CD4-positive, alpha-beta T cell treated with Interleukin-1 beta for 1 hour (primary cell): ENCODE results near the gene FBXO9.
A peak's percentile ranks its signal among the peaks of the same experiment; 100 is the strongest.

Experiments
- DNase-seq, 2 donors: peaks; one replicate each; pipeline ENCODE4 v3.0.0-alpha.2; 2020 to 2022

The FBXO9 gene

GRCh38 chr6:53065266-53066076 lies at the start of gene FBXO9:
FBXO9 (plus strand) TSS chr6:53065404; CDS start chr6:53065790, 386 bp downstream.
- peak; percentile 77 to 82 for DNase-seq

- DNase-seq = no peak
Observed at GRCh38 chr6:53015486-53015885, 49.7 kb upstream of the FBXO9 start.

GRCh38 chr6:53018446-53018845 lies 46.8 kb upstream of the FBXO9 start:
- no peak for DNase-seq

- no peak for DNase-seq
Observed at GRCh38 chr6:53020005-53020744, 45.0 kb upstream of the FBXO9 start.

DNA sequence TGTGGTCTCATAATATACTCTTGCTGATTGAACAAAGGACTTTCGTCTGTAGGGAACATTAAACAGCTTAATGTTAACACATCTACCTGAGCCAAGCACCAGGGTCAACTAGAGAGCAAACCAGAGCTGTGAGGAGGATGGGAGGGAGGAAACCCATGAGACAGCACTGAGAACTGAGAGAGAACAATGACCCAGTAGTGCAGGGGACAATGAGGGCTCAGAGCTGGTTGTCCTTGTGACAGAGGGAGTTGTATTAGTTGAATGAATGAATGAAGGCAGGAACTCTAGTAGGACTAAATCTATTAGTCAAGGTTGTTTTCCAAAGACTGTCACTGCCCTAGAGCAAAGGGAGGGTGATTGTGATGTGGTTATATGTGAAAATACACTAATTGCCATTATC lies 41.9 kb upstream of the FBXO9 start:
- no peak for DNase-seq

DNA sequence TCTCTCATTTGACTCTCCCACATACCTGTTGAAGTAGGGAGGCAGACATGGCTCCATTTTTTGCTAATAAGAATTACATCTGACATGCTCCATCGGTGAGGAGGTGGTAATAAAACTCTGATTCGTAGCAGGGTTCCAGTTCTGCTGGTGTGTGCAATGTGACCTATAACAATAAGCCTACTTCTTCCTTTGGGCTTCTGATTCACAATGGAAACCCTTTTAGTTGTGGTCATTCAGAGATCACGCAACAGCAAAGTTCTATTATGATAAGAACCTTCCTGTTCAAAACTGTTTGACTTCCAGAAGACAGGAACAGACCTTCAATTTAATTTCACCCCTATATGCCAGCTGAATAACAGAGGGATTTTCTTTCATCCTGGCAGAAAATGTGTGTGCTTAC lies 38.7 kb upstream of the FBXO9 start:
- no peak for DNase-seq

GRCh38 chr6:53027131-53027718 lies 38.0 kb upstream of the FBXO9 start:
- DNase-seq = no peak

DNA sequence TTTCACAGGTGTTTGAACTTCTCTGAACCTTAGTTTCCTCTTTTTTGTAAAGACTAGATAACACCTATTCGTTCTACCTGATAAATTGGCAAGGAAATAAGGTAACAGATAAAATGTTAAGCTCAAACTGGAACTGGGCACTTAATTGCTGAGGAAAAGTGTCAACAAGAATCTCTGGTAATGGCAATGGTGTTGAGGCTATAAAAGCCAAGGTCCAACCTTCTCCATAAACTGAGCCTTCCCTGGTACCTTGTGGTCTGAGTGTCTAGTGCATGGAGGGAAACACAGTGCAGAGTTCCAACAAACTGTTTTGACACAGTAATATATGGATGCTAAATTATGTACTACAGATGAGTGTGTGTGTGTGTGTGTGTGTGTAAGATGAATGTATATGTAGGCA lies 36.7 kb upstream of the FBXO9 start:
- DNase-seq = no peak

- DNase-seq = no peak
Observed at GRCh38 chr6:53029257-53029656, 35.9 kb upstream of the FBXO9 start.

- no peak for DNase-seq
Observed at GRCh38 chr6:53029761-53030160, 35.4 kb upstream of the FBXO9 start.

GRCh38 chr6:53031281-53031680 lies 33.9 kb upstream of the FBXO9 start:
- DNase-seq = no peak

DNA sequence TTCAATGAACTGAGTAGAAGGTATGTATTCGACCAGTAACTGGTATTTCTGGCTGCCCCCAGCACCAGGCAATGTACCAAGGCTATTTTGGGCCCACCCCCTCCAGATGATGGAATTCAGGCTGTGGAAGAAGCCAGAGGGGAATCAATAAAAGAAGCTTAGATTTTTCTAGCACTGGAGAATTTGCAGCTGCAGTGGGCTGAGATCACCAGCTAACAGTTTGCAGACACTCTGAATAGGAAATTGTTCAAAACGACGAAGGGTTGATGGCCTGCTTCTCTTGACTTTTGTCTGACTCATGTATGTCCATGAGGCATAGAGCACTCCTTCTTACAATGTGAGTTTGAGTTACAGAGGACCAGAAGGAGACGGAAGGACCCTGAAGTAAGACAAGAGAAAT lies 32.4 kb upstream of the FBXO9 start:
- no peak for DNase-seq

DNA sequence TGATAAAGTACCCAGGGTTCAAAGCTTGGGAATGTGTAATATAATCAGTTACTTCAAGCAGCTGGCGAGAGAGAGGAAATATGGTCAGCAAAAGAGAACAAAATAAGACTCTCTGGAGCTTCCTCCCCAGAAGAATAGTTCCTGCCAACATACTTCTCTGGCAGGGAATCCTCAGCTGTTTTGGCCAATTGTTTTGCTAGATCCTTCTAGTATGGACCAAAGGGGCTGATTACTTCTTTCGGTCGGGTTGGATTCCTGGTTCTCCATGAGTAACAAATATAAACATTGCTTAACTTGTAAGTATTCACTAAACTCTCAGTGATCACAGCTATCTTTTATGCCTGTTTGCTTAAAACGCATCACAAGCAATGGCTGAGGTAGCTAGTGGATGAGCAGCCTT lies 31.4 kb upstream of the FBXO9 start:
- DNase-seq = no peak

GRCh38 chr6:53035549-53036213 lies 29.5 kb upstream of the FBXO9 start:
- no peak for DNase-seq

- no peak for DNase-seq
Observed at GRCh38 chr6:53038141-53038540, 27.1 kb upstream of the FBXO9 start.

GRCh38 chr6:53038596-53038995 lies 26.6 kb upstream of the FBXO9 start:
- DNase-seq = no peak

- no peak for DNase-seq
Observed at GRCh38 chr6:53041356-53041755, 23.8 kb upstream of the FBXO9 start.

DNA sequence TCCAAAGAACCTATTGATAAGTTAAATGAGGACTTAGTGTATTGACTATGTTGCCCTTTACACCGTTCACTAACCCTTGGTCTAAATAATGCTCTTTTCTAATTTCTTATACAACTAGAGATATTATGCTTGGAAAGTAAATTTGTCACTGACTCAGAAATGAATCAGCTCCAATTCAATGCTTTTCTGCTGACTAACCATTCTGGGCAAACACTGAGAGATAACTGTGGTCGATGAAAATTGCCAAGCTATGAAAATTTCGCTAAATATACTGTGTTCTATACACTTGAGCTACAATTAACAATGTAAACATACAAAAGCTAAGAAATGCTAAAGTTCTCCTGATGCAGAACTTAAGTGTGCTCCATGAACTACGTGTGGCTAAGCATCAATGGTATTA lies 23.1 kb upstream of the FBXO9 start:
- no peak for DNase-seq

- DNase-seq = no peak
Observed at GRCh38 chr6:53043581-53043980, 21.6 kb upstream of the FBXO9 start.

DNA sequence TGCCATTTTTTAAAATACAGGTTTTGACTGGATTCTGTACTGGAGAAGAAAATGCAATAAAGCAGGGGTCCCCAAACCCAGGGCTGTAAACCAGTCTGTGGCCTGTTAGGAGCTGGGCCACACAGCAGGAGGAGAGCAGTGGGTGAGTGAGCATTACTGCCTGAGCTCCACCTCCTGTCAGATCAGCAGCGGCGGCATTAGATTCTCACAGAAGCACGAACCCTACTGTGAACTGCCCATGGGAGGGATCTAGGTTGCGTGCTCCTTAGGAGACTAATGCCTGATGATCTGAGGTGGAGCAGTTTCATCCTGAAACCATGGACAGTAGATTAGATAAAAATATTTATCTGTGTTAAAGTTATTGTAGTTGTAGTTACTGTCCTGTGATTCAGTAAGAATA lies 21.1 kb upstream of the FBXO9 start:
- DNase-seq = no peak

DNA sequence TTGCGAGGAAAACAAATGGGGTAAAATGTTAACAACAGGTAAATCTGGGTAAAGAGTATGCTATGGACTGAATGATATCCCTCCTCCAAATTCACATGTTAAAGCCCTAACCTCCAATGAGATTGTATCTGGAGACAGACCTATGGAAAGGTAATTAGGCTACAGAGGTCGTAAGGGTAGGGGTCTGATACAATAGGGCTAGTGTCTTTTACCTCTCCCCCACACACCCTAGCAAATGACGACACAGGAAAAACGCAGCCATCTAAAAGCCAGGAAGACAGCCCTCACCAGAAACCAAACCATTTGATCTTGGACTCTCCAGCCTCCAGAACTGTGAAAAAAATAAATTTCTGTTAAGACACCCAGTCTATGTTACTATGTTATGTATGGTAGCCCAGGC lies 20.6 kb upstream of the FBXO9 start:
- DNase-seq = no peak

- DNase-seq = no peak
Observed at GRCh38 chr6:53045891-53046673, 19.1 kb upstream of the FBXO9 start.
